Measurements from ENCODE around the gene TOE1. TPM values are rescaled to one million over a fixed set of nuclear protein-coding genes. Genes with fewer than 3 reads are reported as not detected.
A peak's percentile ranks its signal among the peaks of the same experiment; 100 is the strongest.

TOE1 gene
- total RNA-seq, 2 experiments from 2014 or later = 25.7 to 28.1 TPM

DNA sequence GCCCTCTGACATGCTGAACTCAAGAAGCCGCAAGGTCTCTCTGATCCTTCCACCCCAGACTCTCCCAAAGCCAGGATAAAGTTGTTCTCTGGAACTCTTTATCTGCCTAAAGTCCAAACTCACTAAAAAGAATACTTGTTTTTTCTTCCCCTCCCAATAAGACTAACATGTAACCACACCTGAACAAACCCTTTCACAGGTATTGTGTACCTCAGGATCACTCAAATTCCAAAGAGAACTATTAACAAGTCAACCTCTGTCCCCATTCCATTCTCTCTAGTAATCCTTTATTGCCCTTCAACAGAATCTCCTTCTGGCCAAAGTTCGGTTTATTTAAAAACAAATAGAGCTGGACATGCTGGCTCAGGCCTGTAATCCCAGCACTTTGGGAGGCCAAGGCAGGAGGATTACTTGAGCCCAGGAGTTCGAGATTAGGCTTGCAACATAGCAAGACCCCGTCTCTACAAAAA, 4.1 kb upstream of the TOE1 start:
- peaks cover 31% of the 10 kb centered on the region for H3K4me1 Mint-ChIP-seq (ENCODE audit: low read depth)
- ChIA-PET CTCF (interaction anchor here (0.8 kb wide), 1 partner anchor 29 kb away, joined by 4 read pairs; no protein-coding TSS in a partner anchor), POLR2A (interaction anchor here (1.7 to 16.0 kb wide), 2 partner anchors 8 kb away, joined by 7 to 238 read pairs; partner anchors contain the start of gene HPDL)
- peaks cover 3% of the 10 kb centered on the region for H3K9me3 Mint-ChIP-seq
- no peak overlapping the region for H3K4me3 Mint-ChIP-seq
- H3K27me3 Mint-ChIP-seq = no peaks in the 10 kb centered on the region
- no peak overlapping the region for H3K27ac Mint-ChIP-seq
- peaks cover 43% of the 10 kb centered on the region for H3K36me3 Mint-ChIP-seq (ENCODE audit: low read depth)
- DNase-seq = no peak
- intact Hi-C loops (cut with micrococcal nuclease) = loop anchor here (5.0 kb wide), 1 partner anchor 34 kb away; no protein-coding TSS in a partner anchor
- no peak for ATAC-seq
- no peak for TF ChIP-seq CTCF (IDR thresholded peaks at IDR 0.05)

GRCh38 chr1:45337630-45338325, 2.2 kb upstream of the TOE1 start:
- Mint-ChIP-seq H3K27me3 (no peaks in the 10 kb centered on the region), H3K36me3 (ENCODE audit: low read depth) (peaks cover 57% of the 10 kb centered on the region), H3K27ac (no peak overlapping the region), H3K4me3 (peak overlapping the region; percentile 99), H3K9me3 (peaks cover 3% of the 10 kb centered on the region), H3K4me1 (ENCODE audit: low read depth) (peaks cover 43% of the 10 kb centered on the region)
- intact Hi-C loops (cut with micrococcal nuclease) = loop anchor here (5.0 kb wide), 1 partner anchor 35 kb away; no protein-coding TSS in a partner anchor
- DNase-seq (no peak), ATAC-seq (no peak)
- ChIA-PET POLR2A (interaction anchor here (1.0 to 16.0 kb wide), 5 partner anchors 10 to 606 kb away, joined by 3 to 238 read pairs (median 36); partner anchors contain the start of genes HPDL and PRDX1), CTCF (interaction anchor here (1.2 kb wide), 1 partner anchor 156 kb away, joined by 3 read pairs; no protein-coding TSS in a partner anchor)
- no peak for TF ChIP-seq CTCF (IDR thresholded peaks at IDR 0.05)

DNA sequence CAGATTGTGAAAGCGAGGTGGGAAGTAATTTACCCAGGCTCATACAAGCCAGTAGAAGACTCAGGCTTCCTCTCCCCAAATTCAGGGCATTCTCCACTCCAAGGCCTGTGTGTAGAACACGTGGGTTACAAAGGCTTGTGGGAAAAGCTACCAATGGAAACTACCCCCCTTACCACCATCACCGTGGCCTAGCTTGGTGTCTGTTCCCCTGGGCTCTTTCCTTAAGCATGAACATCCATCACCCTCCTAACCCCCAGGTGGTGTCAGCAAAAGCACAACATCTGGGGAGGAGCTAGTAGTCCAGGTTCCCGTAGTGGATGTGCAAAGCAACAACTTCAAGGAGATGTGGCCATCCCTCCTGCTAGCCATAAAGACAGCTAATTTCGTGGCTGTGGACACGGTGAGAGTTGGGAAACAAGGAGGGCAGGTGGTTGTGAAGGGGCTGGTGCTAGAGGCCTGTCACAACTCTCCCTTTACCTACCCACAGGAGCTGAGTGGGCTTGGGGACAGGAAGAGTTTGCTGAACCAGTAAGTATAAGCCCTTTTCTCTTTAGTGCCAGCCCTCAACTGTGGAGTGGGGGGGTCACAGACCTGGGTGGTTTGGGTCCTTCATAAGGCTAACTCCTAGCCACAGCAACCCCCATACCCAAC, 971 bp downstream of the TOE1 start:
- peaks cover 67% of the 10 kb centered on the region for H3K36me3 Mint-ChIP-seq (ENCODE audit: low read depth)
- H3K27ac Mint-ChIP-seq = peak overlapping the region; percentile 99
- intact Hi-C loops (cut with micrococcal nuclease) = loop anchor here (10.0 kb wide), 1 partner anchor 244 kb away; the partner anchor contains the start of gene NASP
- H3K9me3 Mint-ChIP-seq = peaks cover 3% of the 10 kb centered on the region
- ATAC-seq (no peak), DNase-seq (peak; percentile 40)
- peak overlapping the region; percentile 99 for H3K4me3 Mint-ChIP-seq
- peaks cover 30% of the 10 kb centered on the region for H3K4me1 Mint-ChIP-seq (ENCODE audit: low read depth)
- ChIA-PET POLR2A (interaction anchor here (0.6 to 16.0 kb wide), 26 partner anchors 9 to 618 kb away, joined by 3 to 238 read pairs (median 5); partner anchors contain the start of genes BTBD19, CCDC163, EIF2B3 and HECTD3), CTCF (interaction anchor here (1.1 to 3.1 kb wide), 12 partner anchors 14 to 329 kb away, joined by 3 to 21 read pairs (median 8); partner anchors contain the start of genes CCDC163, HECTD3, HPDL and MMACHC)
- no peak for TF ChIP-seq CTCF (IDR thresholded peaks at IDR 0.05)
- H3K27me3 Mint-ChIP-seq = no peaks in the 10 kb centered on the region

DNA sequence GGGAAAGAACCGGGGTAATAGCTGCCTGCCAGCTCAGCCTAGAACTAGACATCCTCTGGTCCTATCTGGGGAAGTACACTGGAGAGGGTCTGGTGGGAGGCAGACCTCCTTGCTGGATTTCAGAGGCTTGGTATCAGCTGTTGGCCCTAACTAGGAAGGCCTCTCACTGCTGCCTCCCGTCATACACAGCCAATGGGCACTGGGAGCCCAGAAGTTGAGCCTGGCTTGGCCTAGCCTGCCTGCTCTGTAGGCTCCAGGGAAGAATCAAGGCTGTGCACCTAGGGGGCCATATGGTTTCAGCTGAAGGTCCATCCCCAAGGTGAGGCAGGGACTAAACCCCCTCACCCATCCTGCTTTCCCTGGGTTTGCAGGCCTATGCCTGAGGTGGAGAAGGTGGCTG, 4.5 kb downstream of the TOE1 start:
- peaks cover 19% of the 10 kb centered on the region for H3K4me1 Mint-ChIP-seq (ENCODE audit: low read depth)
- H3K27ac Mint-ChIP-seq = no peak overlapping the region
- CTCF ChIA-PET = interaction anchor here (0.8 to 2.8 kb wide), 3 partner anchors 17 to 326 kb away, joined by 4 to 7 read pairs (median 4); no protein-coding TSS in a partner anchor
- H3K27me3 Mint-ChIP-seq = no peaks in the 10 kb centered on the region
- peaks cover 52% of the 10 kb centered on the region for H3K36me3 Mint-ChIP-seq (ENCODE audit: low read depth)
- no peaks in the 10 kb centered on the region for H3K9me3 Mint-ChIP-seq
- intact Hi-C loops (cut with micrococcal nuclease) = loop anchor here (10.0 kb wide), 1 partner anchor 240 kb away; the partner anchor contains the start of gene NASP
- DNase-seq (no peak), ATAC-seq (no peak)
- no peak for TF ChIP-seq CTCF (IDR thresholded peaks at IDR 0.05)
- POLR2A ChIA-PET = interaction anchor here (0.7 to 16.0 kb wide), 6 partner anchors 9 to 148 kb away, joined by 3 to 238 read pairs (median 4); partner anchors contain the start of genes HPDL and TESK2
- no peak overlapping the region for H3K4me3 Mint-ChIP-seq
